Kidney (tissue), 14 donors: ENCODE measurements around the gene GNPAT. TPM values are rescaled to one million over a fixed set of nuclear protein-coding genes. Genes with fewer than 3 reads are reported as not detected.

ENCODE experiments used
- DNase-seq, 5 donors: peaks; one replicate each; pipeline ENCODE4 v3.0.0-alpha.2; 2013 to 2020
- FAIRE-seq: peaks from 2 replicates; lab custom pipeline; 2012; peaks lifted over from hg19 to GRCh38; lab: Jason Lieb, UNC
- H3K27ac ChIP-seq, 2 donors: one replicate each; pipeline ENCODE4 v1.7.0; 2013; ENCODE audit warnings: low read depth in 2 of 2, low read length in 2 of 2, inconsistent platforms in 1 of 2
- H3K27me3 ChIP-seq: one replicate; pipeline ENCODE4 v1.7.1; 2013; ENCODE audit warnings: low read length, inconsistent platforms; ENCODE audit not compliant: control insufficient read depth, insufficient read depth
- H3K36me3 ChIP-seq, 3 donors: one replicate each; pipeline versions ENCODE4 v1.7.0 to v1.7.1; 2013; ENCODE audit warnings: low read length in 3 of 3, control low read depth in 1 of 3, inconsistent platforms in 1 of 3; ENCODE audit not compliant: insufficient read depth in 3 of 3, control insufficient read depth in 2 of 3
- H3K4me1 ChIP-seq, 3 donors: one replicate each; pipeline versions ENCODE4 v1.7.0 to v1.7.1; 2013; ENCODE audit warnings: low read length in 3 of 3, inconsistent platforms in 1 of 3, low read depth in 1 of 3; ENCODE audit not compliant: control insufficient read depth in 2 of 3, insufficient read depth in 2 of 3
- H3K4me3 ChIP-seq, 3 donors: one replicate each; pipeline versions ENCODE4 v1.7.0 to v1.8.1; 2013; ENCODE audit warnings: low read length in 3 of 3, control low read depth in 1 of 3, inconsistent platforms in 1 of 3
- H3K9ac ChIP-seq, 3 donors: one replicate each; pipeline versions ENCODE4 v1.7.0 to v1.7.1; 2013; ENCODE audit warnings: low read length in 3 of 3, control low read depth in 1 of 3, inconsistent platforms in 1 of 3
- H3K9me3 ChIP-seq, 3 donors: one replicate each; pipeline versions ENCODE4 v1.7.0 to v1.7.1; 2013; ENCODE audit warnings: low read length in 3 of 3, control low read depth in 1 of 3, inconsistent platforms in 1 of 3; ENCODE audit not compliant: control insufficient read depth in 2 of 3, insufficient read depth in 1 of 3
- intact Hi-C: fragments of 100-400 bp; cut with DNase I; formaldehyde crosslinking; loops from one replicate; pipeline ENCODE4 v1.11.1; 2022
- polyA plus RNA-seq: library from polyadenylated mRNA; stranded (reverse); fragments of 350-450 nt; fragmentation: Illumina TruSeq; extraction: RNeasy Lipid Tissue Mini Kit (QIAGEN cat#74804); gene quantifications from one replicate; pipeline ENCODE4 v1.2.3, GENCODE V29; 2014; ENCODE audit warnings: low read depth, low replicate concordance; ENCODE audit not compliant: insufficient read depth
- total RNA-seq: library from RNA; stranded (reverse); fragmentation: NEBNext Ultra II Directional; extraction: Animal tissue kit (Norgen Biotek cat#: 25700); gene quantifications from one replicate; pipeline ENCODE4 v1.2.1, GENCODE V29; 2021
- TF ChIP-seq, protein P1 (sequence below): IDR thresholded peaks from 3 replicates; pipeline ENCODE4 v1.5.1; 2012; ENCODE audit warnings: mild to moderate bottlenecking, moderate library complexity, borderline replicate concordance; ENCODE audit not compliant: insufficient read depth; ENCODE audit errors: extremely low read depth
- donor health status: control.
- donor health status: control.
- donor health status: control.
- donor health status: control.
- donor health status: control.
- donor health status: DM: yes; HTN: yes; CAD: no.
- donor health status: Normal renal cell carcinoma (clear cell type).

Gene GNPAT
- total and polyA plus RNA-seq, 2 donors from 2014 or later, result 31.2 to 33.7 TPM

- Histone ChIP-seq H3K9me3 (no peaks in the 10 kb centered on the region), H3K36me3 (peaks cover 2 to 15% (median 10%) of the 10 kb centered on the region in 3 donors), H3K4me1 (peaks cover 0 to 27% (median 3%) of the 10 kb centered on the region in 3 donors), H3K27ac (no peak overlapping the region), H3K27me3 (no peaks in the 10 kb centered on the region), H3K4me3 (peak overlapping the region in 1 of 3 donors; percentile 17), H3K9ac (no peak overlapping the region)
- DNase-seq, result no peak
- TF ChIP-seq, protein P1, sequence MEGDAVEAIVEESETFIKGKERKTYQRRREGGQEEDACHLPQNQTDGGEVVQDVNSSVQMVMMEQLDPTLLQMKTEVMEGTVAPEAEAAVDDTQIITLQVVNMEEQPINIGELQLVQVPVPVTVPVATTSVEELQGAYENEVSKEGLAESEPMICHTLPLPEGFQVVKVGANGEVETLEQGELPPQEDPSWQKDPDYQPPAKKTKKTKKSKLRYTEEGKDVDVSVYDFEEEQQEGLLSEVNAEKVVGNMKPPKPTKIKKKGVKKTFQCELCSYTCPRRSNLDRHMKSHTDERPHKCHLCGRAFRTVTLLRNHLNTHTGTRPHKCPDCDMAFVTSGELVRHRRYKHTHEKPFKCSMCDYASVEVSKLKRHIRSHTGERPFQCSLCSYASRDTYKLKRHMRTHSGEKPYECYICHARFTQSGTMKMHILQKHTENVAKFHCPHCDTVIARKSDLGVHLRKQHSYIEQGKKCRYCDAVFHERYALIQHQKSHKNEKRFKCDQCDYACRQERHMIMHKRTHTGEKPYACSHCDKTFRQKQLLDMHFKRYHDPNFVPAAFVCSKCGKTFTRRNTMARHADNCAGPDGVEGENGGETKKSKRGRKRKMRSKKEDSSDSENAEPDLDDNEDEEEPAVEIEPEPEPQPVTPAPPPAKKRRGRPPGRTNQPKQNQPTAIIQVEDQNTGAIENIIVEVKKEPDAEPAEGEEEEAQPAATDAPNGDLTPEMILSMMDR, result no peak
- intact Hi-C loops, result no loop called here
- FAIRE-seq, result no peak
Measured at GRCh38 chr1:231235526-231236207, 5.3 kb upstream of the GNPAT start.

- Histone ChIP-seq H3K36me3 (peaks cover 2 to 15% (median 8%) of the 10 kb centered on the region in 3 donors), H3K9ac (no peak overlapping the region), H3K9me3 (no peaks in the 10 kb centered on the region), H3K27ac (no peak overlapping the region), H3K4me3 (peak overlapping the region in 1 of 3 donors; percentile 17), H3K27me3 (no peaks in the 10 kb centered on the region), H3K4me1 (peaks cover 0 to 27% (median 3%) of the 10 kb centered on the region in 3 donors)
- FAIRE-seq (no peak), DNase-seq (peak in 1 of 5 donors; percentile 14)
- intact Hi-C loops, result no loop called here
- TF ChIP-seq, protein P1, result no peak
Measured at GRCh38 chr1:231236208-231236591, 4.8 kb upstream of the GNPAT start.

- Histone ChIP-seq H3K9ac (no peak overlapping the region), H3K4me1 (peaks cover 0 to 27% (median 3%) of the 10 kb centered on the region in 3 donors), H3K36me3 (peaks cover 2 to 15% (median 8%) of the 10 kb centered on the region in 3 donors), H3K4me3 (no peak overlapping the region), H3K27me3 (no peaks in the 10 kb centered on the region), H3K27ac (no peak overlapping the region), H3K9me3 (no peaks in the 10 kb centered on the region)
- DNase-seq (no peak), FAIRE-seq (no peak)
- TF ChIP-seq, protein P1, result no peak
- intact Hi-C loops, result no loop called here
Measured at GRCh38 chr1:231236938-231237337, 4.1 kb upstream of the GNPAT start.
